NCI-H526 treated with DMSO at 0.1 percent for 48 hours (cell line): ENCODE data around the gene KRTAP4-16.
"Not testable (repeated sequence)": the region's sequence is repeated elsewhere in the genome, so short reads cannot be mapped to it uniquely, and the experiment has no call there.

Experiments used
- DNase-seq: peaks from one replicate; lab custom pipeline; 2025; lab: John Stamatoyannopoulos, UW

KRTAP4-16 gene

DNA sequence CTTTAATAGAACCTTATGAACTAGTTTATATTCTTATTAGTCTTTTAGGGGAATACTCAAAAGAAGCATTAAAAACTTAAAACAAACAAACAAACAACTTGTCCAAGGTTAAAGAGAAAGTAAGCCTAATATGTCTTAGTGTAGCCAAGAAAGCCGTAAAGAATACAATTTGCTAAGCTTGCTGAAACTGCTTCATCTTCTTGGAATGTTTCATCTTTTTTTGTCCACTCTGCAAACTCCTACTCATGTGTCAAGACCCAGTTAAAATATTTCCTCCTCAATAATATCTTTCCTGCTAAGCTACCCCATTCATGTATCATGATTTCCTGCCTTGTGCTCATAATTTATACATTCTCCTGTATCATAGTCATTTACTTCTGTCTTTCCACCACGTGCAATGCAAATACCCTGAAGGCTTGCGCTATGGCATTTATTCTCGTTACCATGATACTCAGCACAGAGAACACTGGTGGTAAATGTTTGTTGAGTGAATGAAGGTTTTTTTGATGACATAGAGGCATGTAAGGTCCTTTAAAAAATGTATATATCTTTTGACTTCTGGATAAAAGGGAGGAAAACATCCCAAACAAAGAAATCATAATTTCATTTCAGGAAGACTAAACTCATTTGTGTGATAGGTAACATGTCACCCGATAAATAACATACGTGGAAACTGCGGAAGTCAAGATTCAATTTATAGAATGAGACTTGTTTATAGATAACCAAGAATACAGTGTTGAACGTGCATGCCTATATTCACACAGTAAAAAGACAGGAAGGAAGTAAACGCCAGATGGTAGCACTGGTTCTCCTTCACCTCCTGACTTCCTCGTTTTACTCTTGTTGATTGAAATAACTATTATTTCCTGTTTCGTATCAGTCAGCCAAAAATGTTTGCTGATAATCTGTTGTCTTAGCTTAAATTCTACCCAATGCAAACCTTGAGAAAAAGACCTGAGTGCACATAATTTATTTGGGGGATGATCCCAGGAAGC is 18.0 kb upstream of the KRTAP4-16 start:
- not testable (repeated sequence) for DNase-seq

DNA sequence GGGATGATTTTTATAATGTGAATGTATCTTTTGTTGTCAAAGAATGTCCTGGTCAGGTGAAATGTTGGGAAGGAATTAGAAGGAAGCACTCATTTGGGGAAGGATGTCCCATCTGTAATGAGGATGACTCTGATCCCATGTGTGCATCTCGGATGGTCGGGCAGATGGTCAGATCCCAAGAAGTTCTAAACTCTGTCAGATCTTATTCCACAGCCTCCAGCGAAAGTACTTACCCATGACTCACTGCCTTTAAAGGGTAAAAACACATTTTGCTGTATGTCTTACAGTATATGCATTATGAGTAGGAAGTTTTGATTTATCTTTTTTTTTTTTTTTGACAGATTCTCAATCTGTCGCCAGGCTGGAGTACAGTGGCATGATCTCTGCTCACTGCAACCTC is 16.7 kb upstream of the KRTAP4-16 start:
- no peak for DNase-seq

DNA sequence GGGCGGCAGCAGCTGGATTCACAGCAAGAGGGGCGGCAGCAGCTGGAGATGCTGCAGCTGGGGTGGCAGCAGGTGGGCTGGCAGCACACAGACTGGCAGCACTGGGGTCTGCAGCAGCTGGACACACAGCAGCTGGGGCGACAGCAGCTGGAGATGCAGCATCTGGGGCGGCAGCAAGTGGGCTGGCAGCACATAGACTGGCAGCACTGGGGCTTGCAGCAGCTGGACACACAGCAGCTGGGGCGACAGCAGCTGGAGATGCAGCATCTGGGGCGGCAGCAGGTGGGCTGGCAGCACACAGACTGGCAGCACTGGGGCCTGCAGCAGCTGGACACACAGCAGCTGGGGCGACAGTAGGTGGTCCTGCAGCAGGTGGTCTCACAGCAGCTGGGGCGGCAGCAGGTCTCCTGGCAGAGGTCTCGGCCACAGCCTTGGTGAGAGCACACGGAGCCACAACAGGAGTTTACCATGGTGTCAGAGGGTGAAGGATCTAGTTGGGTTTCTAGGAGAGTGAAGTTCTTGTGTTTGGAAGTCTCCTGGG is 15.9 kb upstream of the KRTAP4-16 start, which contains the start of gene KRTAP4-11:
KRTAP4-11 (minus strand) TSS at position 528 of the 541 bp plus-strand sequence; CDS start at position 470, 58 bp downstream.
- DNase-seq: not testable (repeated sequence)

DNA sequence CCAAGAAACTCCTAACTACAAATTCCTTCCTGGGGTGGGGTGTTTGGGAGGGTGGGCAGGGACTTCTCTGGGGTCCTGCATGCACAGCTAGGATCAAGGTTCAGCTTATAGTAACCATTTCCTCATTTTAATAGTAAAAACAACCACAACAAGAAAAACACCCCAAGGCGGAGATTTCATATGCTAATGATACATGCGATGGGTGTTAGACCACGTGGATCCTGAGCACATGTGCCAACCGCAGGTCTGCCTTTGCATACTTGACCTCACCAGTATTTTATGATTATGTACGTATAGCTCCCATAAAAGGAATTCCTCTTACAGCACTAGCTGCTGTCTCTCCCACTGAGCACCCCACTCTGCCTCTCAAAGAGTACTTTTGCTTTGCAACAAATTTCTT is 14.3 kb upstream of the KRTAP4-16 start:
- DNase-seq: peak; percentile 27

DNA sequence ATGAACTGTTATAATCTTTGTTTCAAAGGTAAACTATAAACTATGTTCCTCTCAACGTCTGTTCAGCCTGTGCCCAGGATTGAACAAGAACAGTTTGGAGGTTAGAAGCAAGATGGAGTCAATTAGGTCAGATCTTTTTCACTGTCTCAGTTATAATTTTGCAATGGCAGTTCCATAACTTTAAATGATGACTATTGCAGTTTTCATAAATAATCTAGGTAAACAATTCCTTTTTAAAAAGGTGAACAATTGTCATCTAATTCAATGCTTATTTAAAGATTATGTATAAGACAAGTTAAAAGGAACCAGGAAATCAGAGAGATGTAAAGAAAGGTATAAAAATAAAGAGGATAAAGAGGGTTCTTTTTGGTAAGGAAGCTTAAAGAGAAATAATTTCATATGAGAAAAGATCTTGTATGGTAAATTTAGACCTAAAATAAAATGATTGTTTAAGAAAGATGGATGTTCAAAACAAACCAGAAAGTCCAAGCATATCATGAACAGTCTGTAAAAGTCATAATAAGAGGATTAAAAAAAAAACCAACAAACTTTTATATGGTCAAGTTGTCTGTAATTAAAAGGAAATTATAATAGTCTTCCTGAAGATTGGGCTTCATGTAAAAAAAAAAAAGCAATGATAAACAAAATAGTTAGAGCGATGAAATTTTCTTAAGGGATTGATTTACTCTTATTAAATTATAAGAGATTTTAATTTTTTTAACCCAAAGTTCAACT is 9.3 kb upstream of the KRTAP4-16 start:
- no peak for DNase-seq

DNA sequence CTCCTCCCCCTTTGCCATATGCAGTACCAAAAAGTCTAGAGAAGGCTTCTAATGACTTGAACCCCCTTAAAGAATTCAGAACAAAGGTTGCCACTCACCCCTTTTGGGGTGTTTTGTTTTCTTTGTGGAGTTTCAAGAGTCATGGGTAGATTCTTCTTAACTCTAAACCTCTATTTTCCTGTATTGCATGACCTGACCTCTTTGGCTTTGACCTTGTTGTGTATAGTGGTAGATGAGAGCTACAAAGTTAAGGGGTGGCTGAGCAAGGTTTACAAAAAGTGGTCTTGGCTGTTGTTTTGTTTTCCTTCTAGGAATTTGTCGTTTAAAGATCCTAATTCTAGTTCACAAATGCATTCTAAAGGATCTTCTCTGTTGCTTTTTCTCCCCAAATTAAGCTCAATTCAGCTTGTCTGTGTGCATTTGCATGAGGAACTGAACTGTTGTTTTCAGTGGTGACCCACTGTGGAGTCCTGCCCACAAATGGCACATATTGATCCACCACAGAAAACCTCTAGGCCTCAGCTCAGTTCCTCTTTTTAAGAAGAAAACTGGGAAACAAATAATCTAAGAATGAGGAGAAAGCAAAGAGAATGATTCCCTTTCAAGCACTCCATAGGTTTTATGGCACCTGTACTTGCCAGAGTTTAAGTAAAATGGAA is 6.8 kb upstream of the KRTAP4-16 start:
- DNase-seq: not testable (repeated sequence)

DNA sequence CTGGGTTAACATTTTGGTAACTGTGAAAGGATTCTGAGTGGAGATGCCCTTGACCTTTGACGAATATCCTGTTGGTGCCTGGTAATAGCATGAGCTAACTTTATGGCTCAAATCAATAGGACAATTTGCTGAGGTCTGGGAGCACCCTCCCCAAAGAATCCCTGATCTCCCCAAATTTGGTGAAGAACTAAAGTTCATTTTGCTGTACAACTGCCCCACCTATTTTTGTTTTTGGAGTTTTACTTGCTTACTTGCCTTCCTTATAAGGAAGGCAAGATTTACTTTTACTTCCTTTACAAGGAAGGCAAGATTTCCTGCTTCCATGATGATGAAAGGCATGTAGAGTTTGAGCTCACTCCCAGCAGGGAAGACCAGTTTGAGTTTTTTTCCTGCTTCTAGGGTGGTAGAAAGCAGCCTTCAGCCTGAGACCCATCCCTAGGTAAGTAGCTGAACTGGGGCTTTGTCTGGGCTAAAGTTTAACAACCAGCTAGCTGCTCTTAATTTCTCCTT is 6.0 kb upstream of the KRTAP4-16 start:
- no peak for DNase-seq

DNA sequence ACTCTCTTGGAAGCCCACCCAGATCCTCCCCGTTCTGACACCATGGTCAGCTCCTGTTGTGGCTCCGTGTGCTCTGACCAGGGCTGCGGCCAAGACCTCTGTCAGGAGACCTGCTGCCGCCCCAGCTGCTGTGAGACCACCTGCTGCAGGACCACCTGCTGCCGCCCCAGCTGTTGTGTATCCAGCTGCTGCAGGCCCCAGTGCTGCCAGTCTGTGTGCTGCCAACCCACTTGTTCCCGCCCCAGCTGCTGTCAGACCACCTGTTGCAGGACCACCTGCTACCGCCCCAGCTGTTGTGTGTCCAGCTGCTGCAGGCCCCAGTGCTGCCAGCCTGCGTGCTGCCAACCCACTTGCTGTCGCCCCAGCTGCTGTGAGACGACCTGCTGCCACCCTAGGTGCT is 3.3 kb upstream of the KRTAP4-16 start, which contains the start of gene KRTAP4-9:
KRTAP4-9 (plus strand) TSS at position 43 of the 400 bp plus-strand sequence; CDS start at position 43, 0 bp downstream.
- not testable (repeated sequence) for DNase-seq

DNA sequence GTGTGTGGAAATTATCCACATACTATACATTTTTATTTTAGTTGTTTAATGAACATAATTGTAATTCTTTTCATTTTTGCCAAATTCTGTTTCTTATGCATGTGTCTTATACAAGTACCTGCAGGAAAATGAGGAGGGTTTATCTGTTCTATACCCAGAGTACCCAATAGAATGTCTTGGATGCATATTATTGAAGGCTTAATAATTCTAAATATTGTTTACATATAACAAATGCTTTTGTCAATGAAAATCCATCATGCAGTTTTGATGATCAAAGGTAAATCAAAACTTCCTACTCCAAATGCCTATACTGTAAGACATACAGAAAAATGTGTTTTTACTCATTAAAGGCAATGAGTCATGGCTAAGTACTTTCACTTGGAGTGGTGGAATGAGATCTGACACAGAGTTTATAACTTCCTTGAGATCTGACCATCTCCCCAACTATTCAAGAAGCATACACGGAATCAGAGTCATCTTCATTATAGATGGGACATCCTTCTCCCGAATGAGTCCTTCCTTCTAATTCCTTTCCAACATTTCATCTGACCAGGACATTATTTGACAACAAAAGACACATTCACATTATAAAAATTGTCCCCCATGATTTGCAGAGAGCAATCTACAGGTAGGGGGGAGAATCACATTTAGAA is 2.5 kb upstream of the KRTAP4-16 start:
- DNase-seq: not testable (repeated sequence)

DNA sequence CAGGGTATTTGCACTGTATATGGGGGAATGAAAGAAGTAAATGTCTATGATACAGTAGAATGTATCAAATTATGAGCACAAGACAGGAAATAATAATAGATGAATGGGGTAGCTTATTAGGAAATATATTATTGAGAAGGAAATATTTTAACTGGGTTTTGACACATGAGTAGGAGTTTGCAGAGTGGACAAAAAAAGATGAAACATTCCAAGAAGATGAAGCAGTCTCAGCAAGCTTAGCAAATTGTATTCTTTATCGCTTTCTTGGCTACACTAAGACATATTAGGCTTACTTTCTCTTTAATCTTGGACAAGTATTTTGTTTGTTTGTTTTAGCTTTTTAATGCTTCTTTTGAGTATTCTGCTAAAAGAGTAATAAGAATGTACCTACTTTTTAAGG is 1.9 kb upstream of the KRTAP4-16 start:
- DNase-seq: no peak

DNA sequence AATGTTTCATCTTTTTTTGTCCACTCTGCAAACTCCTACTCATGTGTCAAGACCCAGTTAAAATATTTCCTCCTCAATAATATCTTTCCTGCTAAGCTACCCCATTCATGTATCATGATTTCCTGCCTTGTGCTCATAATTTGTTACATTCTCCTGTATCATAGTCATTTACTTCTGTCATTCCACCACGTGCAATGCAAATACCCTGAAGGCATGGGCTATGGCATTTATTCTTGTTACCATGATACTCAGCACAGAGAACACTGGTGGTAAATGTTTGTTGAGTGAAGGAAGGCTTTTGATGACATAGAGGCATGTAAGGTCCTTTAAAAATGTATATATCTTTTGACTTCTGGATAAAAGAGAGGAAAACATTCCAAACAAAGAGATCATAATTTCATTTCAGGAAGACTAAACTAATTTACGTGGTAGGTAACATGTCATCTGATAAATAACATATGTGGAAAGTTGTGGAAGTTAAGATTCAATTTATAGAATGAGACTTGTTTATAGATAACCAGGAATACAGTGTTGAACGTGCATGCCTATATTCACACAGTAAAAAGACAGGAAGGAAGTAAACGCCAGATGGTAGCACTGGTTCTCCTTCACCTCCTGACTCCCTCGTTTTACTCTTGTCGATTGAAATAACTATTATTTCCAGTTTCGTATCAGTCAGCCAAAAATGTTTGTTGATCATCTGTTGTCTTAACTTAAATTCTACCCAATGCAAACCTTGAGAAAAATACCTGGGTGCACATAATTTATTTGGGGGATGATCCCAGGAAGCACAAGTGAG is 2.1 kb downstream of the KRTAP4-16 start:
- DNase-seq: not testable (repeated sequence)

DNA sequence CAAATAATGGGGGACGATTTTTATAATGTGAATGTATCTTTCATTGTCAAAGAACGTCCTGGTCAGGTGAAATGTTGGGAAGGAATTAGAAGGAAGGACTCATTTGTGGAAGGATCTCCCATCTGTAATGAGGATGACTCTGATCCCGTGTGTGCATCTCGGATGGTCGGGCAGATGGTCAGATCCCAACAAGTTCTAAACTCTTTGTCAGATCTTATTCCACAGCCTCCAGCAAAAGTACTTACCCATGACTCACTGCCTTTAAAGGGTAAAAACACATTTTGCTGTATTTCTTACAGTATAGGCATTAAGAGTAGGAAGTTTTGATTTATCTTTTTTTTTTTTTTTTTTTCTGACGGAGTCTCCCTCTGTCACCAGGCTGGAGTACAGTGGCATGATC is 3.5 kb downstream of the KRTAP4-16 start:
- no peak for DNase-seq

DNA sequence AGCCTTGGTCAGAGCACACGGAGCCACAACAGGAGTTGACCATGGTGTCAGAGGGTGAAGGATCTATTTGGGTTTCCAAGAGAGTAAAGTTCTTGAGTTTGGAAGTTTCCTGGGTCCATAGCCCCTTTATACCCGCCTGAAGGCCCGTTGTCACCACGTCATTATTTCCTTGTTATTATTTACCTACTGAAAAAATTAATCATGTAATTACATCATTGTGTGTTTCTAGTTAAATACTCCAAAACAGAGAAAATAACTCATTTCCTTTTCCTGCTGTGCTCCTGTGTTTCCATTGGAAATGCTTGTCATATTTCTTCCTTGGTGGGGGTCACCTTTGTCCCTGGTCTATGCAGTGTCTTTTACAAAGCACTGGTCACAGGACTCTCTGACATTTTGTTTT is 4.0 kb downstream of the KRTAP4-16 start, which contains the start of gene KRTAP4-8:
KRTAP4-8 (minus strand) TSS at position 101 of the 400 bp plus-strand sequence; CDS start at position 43, 58 bp downstream.
- no peak for DNase-seq

DNA sequence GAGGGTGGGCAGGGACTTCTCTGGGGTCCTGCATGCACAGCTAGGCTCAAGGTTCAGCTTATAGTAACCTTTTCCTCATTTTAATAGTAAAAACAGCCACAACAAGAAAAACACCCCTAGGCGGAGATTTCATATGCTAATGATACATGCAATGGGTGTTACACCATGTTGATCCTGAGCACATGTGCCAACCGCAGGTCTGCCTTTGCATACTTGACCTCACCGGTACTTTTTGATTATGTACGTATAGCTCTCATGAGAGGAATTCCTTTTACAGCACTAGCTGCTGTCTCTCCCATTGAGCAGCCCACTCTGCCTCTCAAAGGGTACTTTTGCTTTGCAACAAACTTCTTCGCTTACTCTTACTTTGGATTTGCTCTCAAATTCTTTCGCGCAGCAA is 6.0 kb downstream of the KRTAP4-16 start:
- DNase-seq: peak; percentile 62

DNA sequence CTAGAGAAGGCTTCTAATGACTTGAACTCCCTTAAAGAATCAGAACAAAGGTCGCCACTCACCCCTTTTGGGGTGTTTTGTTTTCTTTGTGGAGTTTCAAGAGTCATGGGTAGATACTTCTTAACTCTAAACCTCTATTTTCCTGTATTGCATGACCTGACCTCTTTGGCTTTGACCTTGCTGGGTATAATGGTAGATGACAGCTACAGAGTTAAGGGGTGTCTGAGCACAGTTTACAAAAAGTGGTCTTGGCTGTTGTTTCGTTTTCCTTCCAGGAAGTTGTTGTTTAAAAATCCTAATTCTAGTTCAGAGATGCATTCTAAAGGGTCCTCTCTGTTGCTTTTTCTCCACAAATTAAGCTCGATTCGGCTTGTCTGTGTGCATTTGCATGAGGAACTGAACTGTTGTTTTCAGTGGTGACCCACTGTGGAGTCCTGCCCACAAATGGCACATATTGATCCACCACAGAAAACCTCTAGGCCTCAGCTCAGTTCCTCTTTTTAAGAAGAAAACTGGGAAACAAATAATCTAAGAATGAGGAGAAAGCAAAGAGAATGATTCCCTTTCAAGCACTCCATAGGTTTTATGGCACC is 13.2 kb downstream of the KRTAP4-16 start:
- DNase-seq: not testable (repeated sequence)

DNA sequence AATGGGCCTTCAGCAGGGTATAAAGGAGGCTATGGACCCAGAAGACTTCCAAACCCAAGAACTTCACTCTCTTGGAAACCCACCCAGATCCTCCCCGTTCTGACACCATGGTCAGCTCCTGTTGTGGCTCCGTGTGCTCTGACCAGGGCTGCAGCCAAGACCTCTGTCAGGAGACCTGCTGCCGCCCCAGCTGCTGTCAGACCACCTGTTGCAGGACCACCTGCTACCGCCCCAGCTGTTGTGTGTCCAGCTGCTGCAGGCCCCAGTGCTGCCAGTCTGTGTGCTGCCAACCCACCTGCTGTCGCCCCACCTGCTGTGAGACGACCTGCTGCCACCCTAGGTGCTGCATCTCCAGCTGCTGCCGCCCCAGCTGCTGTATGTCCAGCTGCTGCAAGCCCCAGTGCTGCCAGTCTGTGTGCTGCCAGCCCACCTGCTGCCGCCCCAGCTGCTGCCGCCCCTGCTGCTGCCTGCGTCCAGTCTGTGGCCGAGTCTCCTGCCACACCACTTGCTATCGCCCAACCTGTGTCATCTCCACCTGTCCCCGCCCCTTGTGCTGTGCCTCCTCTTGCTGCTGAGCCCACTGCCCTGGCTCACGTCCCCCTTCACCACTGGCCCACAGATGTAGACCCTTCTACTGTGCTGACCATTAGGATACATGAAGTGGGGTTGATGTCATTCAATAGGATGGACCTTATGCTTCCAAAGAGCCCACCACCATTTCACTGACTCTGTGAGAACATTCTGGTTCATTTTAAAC is 17.7 kb downstream of the KRTAP4-16 start, which contains the start of gene KRTAP4-7:
KRTAP4-7 (plus strand) TSS at position 51 of the 757 bp plus-strand sequence; CDS start at position 108, 57 bp downstream.
- not testable (repeated sequence) for DNase-seq

DNA sequence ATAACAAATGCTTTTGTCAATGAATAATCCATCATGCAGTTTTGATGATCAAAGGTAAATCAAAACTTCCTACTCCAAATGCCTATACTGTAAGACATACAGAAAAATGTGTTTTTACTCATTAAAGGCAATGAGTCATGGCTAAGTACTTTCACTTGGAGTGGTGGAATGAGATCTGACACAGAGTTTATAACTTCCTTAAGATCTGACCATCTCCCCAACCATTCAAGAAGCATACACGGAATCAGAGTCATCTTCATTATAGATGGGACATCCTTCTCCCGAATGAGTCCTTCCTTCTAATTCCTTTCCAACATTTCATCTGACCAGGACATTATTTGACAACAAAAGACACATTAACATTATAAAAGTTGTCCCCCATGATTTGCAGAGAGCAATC is 18.6 kb downstream of the KRTAP4-16 start:
- not testable (repeated sequence) for DNase-seq

DNA sequence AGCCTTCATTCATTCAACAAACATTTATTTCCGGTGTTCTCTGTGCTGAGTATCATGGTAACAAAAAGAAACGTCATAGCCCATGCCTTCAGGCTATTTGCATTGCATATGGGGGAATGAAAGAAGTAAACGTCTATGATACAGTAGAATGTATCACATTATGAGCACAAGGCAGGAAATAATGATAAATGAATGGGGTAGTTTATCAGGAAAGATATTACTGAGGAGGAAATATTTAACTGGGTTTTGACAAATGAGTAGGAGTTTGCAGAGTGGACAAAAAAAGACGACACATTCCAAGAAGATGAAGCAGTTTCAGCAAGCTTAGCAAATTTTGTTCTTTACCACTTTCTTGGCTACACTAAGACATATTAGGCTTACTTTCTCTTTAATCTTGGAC is 19.4 kb downstream of the KRTAP4-16 start:
- no peak for DNase-seq

DNA sequence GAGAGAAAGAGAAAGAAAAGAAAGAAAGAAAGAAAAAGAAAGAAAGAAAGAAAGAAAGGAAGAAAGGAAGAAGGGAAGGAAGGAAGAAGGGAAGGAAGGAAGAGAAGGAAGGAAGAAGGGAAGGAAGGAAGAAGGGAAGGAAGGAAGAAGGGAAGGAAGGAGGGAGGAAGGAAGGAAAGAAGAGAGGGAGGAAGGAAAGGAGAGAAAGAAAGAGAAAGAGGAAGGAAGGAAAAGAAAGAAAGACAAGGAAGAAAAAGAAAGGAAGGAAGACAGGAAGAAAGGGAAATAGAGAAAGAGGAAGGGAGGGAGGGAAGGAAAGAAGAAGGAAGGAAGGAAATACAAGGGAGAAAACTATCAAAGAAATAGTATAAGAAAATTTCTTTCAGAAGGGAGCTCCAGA is 25.2 kb downstream of the KRTAP4-16 start:
- DNase-seq: no peak
